K562 (cell line): Measurements from ENCODE around the gene LRMDA. TPM values are rescaled to one million over a fixed set of nuclear protein-coding genes. Genes with fewer than 3 reads are reported as not detected.

ENCODE experiments used
- ATAC-seq: fragments of 200-7000 bp; cut with Tn5 transposase; 3 replicates; pipeline ENCODE4 v1.9.1; 2020; ENCODE audit warnings: moderate library complexity
- BruUV-seq: library from RNA; stranded (reverse); fragments of 400-500 nt; replicated peaks from 2 replicates; lab custom pipeline; 2021; lab: Mats Ljungman, UMichigan
- CTCF ChIA-PET: fragments of 300-600 bp; formaldehyde crosslinking; extraction: SDS; loops from one replicate; lab custom pipeline; 2021; ENCODE audit warnings: low intra/inter-chr PET ratio; lab: Yijun Ruan, JAX
- POLR2A ChIA-PET: fragments of 300-600, 350-650 bp; sonication (Branson Sonifier 250); formaldehyde crosslinking; extraction: SDS; loops from one replicate; lab custom pipeline; 2021; ENCODE audit warnings: antibody characterized with exemption, inconsistent platforms; lab: Yijun Ruan, JAX
- DNase-seq, 4 experiments: peaks; one replicate each; pipeline versions ENCODE4 v3.0.0 to v3.0.0-alpha.2; 2011 to 2018; ENCODE audit warnings: low spot score in 3 of 4, mixed read lengths in 3 of 4; ENCODE audit errors: extremely low read depth in 1 of 4
- FAIRE-seq: peaks from 2 replicates; lab custom pipeline; 2011; peaks lifted over from hg19 to GRCh38; lab: Jason Lieb, UNC
- H2AFZ ChIP-seq: 2 replicates; pipeline ENCODE4 v1.6.0; 2011; ENCODE audit warnings: low read depth, low read length, control low read depth, inconsistent platforms
- H3K27ac ChIP-seq: fragments of 200-600 bp; 3 replicates; pipeline ENCODE4 v1.8.0; 2011; ENCODE audit warnings: low read depth, mild to moderate bottlenecking, control low read depth, inconsistent platforms, low read length, moderate library complexity, mixed read lengths; ENCODE audit errors: extremely low read depth
- H3K27me3 ChIP-seq, 2 experiments: fragments of 300-600 bp in 1 of 2; 2 replicates in 1 of 2; 3 replicates in 1 of 2; pipeline versions ENCODE4 v1.6.0 to v1.8.0; 2011; ENCODE audit warnings: inconsistent platforms in 2 of 2, low read length in 2 of 2, mild to moderate bottlenecking in 1 of 2, mixed read lengths in 1 of 2, moderate library complexity in 1 of 2; ENCODE audit not compliant: control insufficient read depth in 2 of 2, insufficient read depth in 2 of 2
- H3K36me3 ChIP-seq: fragments of 300-600 bp; 3 replicates; pipeline ENCODE4 v1.8.0; 2011; ENCODE audit warnings: mild to moderate bottlenecking, low read length, inconsistent platforms; ENCODE audit not compliant: control insufficient read depth, insufficient read depth
- H3K4me1 ChIP-seq, 2 experiments: fragments of 200-600 bp in 1 of 2; replicated peaks in 1 of 2; 2 replicates in 1 of 2; 3 replicates in 1 of 2; pipeline versions ENCODE4 v1.5.1 to v1.8.0; 2011; ENCODE audit warnings: inconsistent platforms in 2 of 2, low read length in 2 of 2, mild to moderate bottlenecking in 1 of 2, mixed read lengths in 1 of 2, moderate library complexity in 1 of 2; ENCODE audit not compliant: control insufficient read depth in 2 of 2, insufficient read depth in 2 of 2
- H3K4me2 ChIP-seq: 2 replicates; pipeline ENCODE4 v1.6.1; 2011; ENCODE audit warnings: low read length, control low read depth, inconsistent platforms, mixed read lengths; ENCODE audit not compliant: insufficient read depth
- H3K4me3 ChIP-seq: fragments of 200-600 bp; sonication (generic), shearing (Covaris generic); 2 replicates; pipeline ENCODE4 v1.5.1; 2016; ENCODE audit warnings: control low read depth, inconsistent platforms
- H3K79me2 ChIP-seq: fragments of 200-600 bp; 3 replicates; pipeline ENCODE4 v1.8.0; 2011; ENCODE audit warnings: low read length, inconsistent platforms; ENCODE audit not compliant: control insufficient read depth, insufficient read depth
- H3K9ac ChIP-seq, 2 experiments: 2 replicates each; pipeline versions ENCODE4 v1.6.0 to v1.6.1; 2011; ENCODE audit warnings: low read depth in 2 of 2, low read length in 2 of 2, control low read depth in 1 of 2, inconsistent platforms in 1 of 2, mild to moderate bottlenecking in 1 of 2, mixed read lengths in 1 of 2; ENCODE audit not compliant: insufficient read depth in 1 of 2
- H3K9me1 ChIP-seq: one replicate; pipeline ENCODE4 v1.6.0; 2011; ENCODE audit warnings: inconsistent platforms, mild to moderate bottlenecking, low read length, moderate library complexity; ENCODE audit not compliant: control insufficient read depth, insufficient read depth
- H3K9me3 ChIP-seq: replicated peaks from 2 replicates; pipeline ENCODE4 v1.5.1; 2011; ENCODE audit warnings: low read depth, low read length, inconsistent platforms; ENCODE audit not compliant: control insufficient read depth, insufficient read depth
- H4K20me1 ChIP-seq: replicated peaks from 2 replicates; pipeline ENCODE4 v1.6.1; 2011; ENCODE audit warnings: low read length, inconsistent platforms, mixed read lengths; ENCODE audit not compliant: control insufficient read depth, insufficient read depth
- ARHGAP35 ChIP-seq: fragments of 450-650 bp; IDR thresholded peaks from 2 replicates; pipeline ENCODE4 v1.6.1; 2018; ENCODE audit not compliant: partially characterized antibody
- ARID3A ChIP-seq: IDR thresholded peaks from 2 replicates; pipeline ENCODE4 v1.6.1; 2012; ENCODE audit warnings: low read depth, low read length, improper control_type of control experiment, borderline replicate concordance
- ETS1 ChIP-seq: conservative IDR thresholded peaks from 2 replicates; pipeline ENCODE4 v1.6.1; 2011; ENCODE audit warnings: low read depth, mild to moderate bottlenecking, low read length; ENCODE audit not compliant: control insufficient read depth
- GTF2B ChIP-seq: IDR thresholded peaks from 2 replicates; pipeline ENCODE4 v1.6.1; 2011; ENCODE audit not compliant: insufficient read length; ENCODE audit errors: extremely low read depth
- KDM2B ChIP-seq: fragments of 250-450 bp; sonication (Bioruptor Pico); IDR thresholded peaks from 2 replicates; pipeline ENCODE4 v1.8.0; 2021; ENCODE audit warnings: mild to moderate bottlenecking, moderate library complexity
- MYC ChIP-seq, 2 experiments: fragments of 250-450 bp in 1 of 2; sonication (Bioruptor Pico) in 1 of 2; IDR thresholded peaks; 2 replicates each; pipeline versions ENCODE4 v1.5.1 to v1.6.1; 2012 to 2021; ENCODE audit warnings: low read depth in 2 of 2, borderline replicate concordance in 1 of 2, improper control_type of control experiment in 1 of 2, low read length in 1 of 2, mild to moderate bottlenecking in 1 of 2, moderate library complexity in 1 of 2
- UBTF ChIP-seq, 2 experiments: IDR thresholded peaks; 2 replicates each; pipeline ENCODE4 v1.6.1; 2012; ENCODE audit warnings: improper control_type of control experiment in 2 of 2, low read depth in 2 of 2, low read length in 2 of 2, borderline replicate concordance in 1 of 2
- ZNF696 ChIP-seq: fragments of 250-450 bp; sonication (Bioruptor Pico); conservative IDR thresholded peaks from 2 replicates; pipeline ENCODE4 v1.4.0; 2020; ENCODE audit warnings: mild to moderate bottlenecking, moderate library complexity
- WGBS: fragments of 100-300 bp; shearing (Covaris generic); methylation state at CpG from one replicate; pipeline ENCODE4 v1.1.6; 2016; ENCODE audit warnings: low coverage, mixed read lengths; ENCODE audit not compliant: insufficient coverage; ENCODE audit errors: missing lambda C conversion rate; 5-methylcytosine and 5-hydroxymethylcytosine counted together
- in situ Hi-C: fragments of 300-500 bp; cut with MboI; formaldehyde crosslinking; loops from 4 replicates; pipeline ENCODE4 v1.15.0; 2018; ENCODE audit warnings: inconsistent platforms, mixed read lengths
- intact Hi-C: fragments of 100-400 bp; cut with micrococcal nuclease; formaldehyde crosslinking; loops from 2 replicates; pipeline ENCODE4 v1.14.2; 2022
- polyA plus RNA-seq, 8 experiments: library from polyadenylated mRNA; depleted of rRNA in 4 of 8; stranded (reverse) in 5 of 8; unstranded in 3 of 8; fragments of >200 nt; fragmentation: Nextera tagmentation in 2 of 8; fragmentation: Illumina TruSeq in 1 of 8; extraction: Ambion mirVana in 2 of 8; extraction: Trizol in 1 of 8; gene quantifications; 2 replicates each; pipeline versions ENCODE4 v1.2.1 to v1.2.3, GENCODE V29; 2011 to 2014; ENCODE audit warnings: inconsistent platforms in 1 of 8, missing spikeins in 1 of 8
- total RNA-seq, 7 experiments: library from RNA; depleted of rRNA in 6 of 7; stranded (reverse); fragments of >200 nt in 6 of 7; fragmentation: Illumina TruSeq in 2 of 7; extraction: Trizol in 2 of 7; gene quantifications; 2 replicates each; pipeline versions ENCODE4 v1.2.1 to v1.2.3, GENCODE V29; 2011 to 2021; ENCODE audit warnings: low replicate concordance in 1 of 7

The LRMDA gene
- total and polyA plus RNA-seq, 9 of the 15 experiments (the other 6 are each of a cell fraction or from before 2014, with no cell fraction given), result 0.25 TPM; not detected in 8

GRCh38 chr10:75451831-75452230 is 20.4 kb downstream of the LRMDA start:
- H3K36me3 ChIP-seq, result no peaks in the 10 kb centered on the region
- no peaks in the 10 kb centered on the region for H4K20me1 ChIP-seq
- H3K4me3 ChIP-seq, result no peak overlapping the region
- no peaks in the 10 kb centered on the region for H3K4me1 ChIP-seq
- no peaks in the 10 kb centered on the region for H3K9me3 ChIP-seq
- POLR2A ChIA-PET, result interaction anchor here (0.6 kb wide), 1 partner anchor 182 kb away, joined by 3 read pairs; no protein-coding TSS in a partner anchor
- DNase-seq (no peak), ATAC-seq (no peak), FAIRE-seq (no peak)
- no TSS peak for BruUV-seq
- no peak overlapping the region for H3K9ac ChIP-seq
- H3K79me2 ChIP-seq, result no peaks in the 10 kb centered on the region
- CTCF ChIA-PET, result no interaction called here
- WGBS, result 1% methylated on average over 5 of the region's 5 CpGs
- H3K9me1 ChIP-seq, result no peaks in the 10 kb centered on the region
- no peak overlapping the region for H3K4me2 ChIP-seq
- H2AFZ ChIP-seq, result no peak overlapping the region
- intact Hi-C loops (no loop called here), in situ Hi-C loops (no loop called here)
- H3K27ac ChIP-seq, result no peak overlapping the region
- H3K27me3 ChIP-seq, result peaks cover 19 to 23% of the 10 kb centered on the region in 2 experiments; a peak in 4 of 5 replicates
- no peak for TF ChIP-seq ARID3A

GRCh38 chr10:75452997-75453396 is 21.6 kb downstream of the LRMDA start:
- Histone ChIP-seq H3K4me2 (no peak overlapping the region), H3K36me3 (no peaks in the 10 kb centered on the region), H2AFZ (no peak overlapping the region), H3K27me3 (peaks cover 19 to 23% of the 10 kb centered on the region in 2 experiments; a peak in 4 of 5 replicates), H3K9ac (no peak overlapping the region), H3K79me2 (no peaks in the 10 kb centered on the region), H3K4me3 (no peak overlapping the region), H3K9me1 (no peaks in the 10 kb centered on the region), H3K9me3 (no peaks in the 10 kb centered on the region), H3K27ac (no peak overlapping the region), H3K4me1 (no peaks in the 10 kb centered on the region), H4K20me1 (no peaks in the 10 kb centered on the region)
- intact Hi-C loops (no loop called here), in situ Hi-C loops (no loop called here)
- POLR2A ChIA-PET, result interaction anchor here (0.6 kb wide), 1 partner anchor 583 kb away, joined by 3 read pairs; no protein-coding TSS in a partner anchor
- ATAC-seq (no peak), FAIRE-seq (no peak), DNase-seq (no peak)
- 6% methylated on average over 1 of the region's 1 CpG for WGBS
- no TSS peak for BruUV-seq
- CTCF ChIA-PET, result no interaction called here
- TF ChIP-seq GTF2B, result no peak
- no peak for TF ChIP-seq MYC (IDR thresholded peaks at IDR 0.05; ENCODE audit: low read depth, low read length)
- no peak for TF ChIP-seq MYC (CRISPR knock-in tag; IDR thresholded peaks at IDR 0.05; ENCODE audit: borderline replicate concordance, low read depth)
- TF ChIP-seq ARHGAP35, result no peak
- TF ChIP-seq ZNF696 (CRISPR knock-in tag), result no peak
- no peak for TF ChIP-seq UBTF (IDR thresholded peaks at IDR 0.05; ENCODE audit: borderline replicate concordance in 1 of 2, low read depth in 2 of 2, low read length in 2 of 2)
- no peak for TF ChIP-seq KDM2B (CRISPR knock-in tag)
- TF ChIP-seq ETS1, result no peak
